HEK293 (cell line): ENCODE data around the gene SYNDIG1L.
A peak's percentile ranks its signal among the peaks of the same experiment; 100 is the strongest.

Experiments
- CTCF ChIA-PET: fragments of 350-600 bp; formaldehyde crosslinking; extraction: SDS; loops from one replicate; lab custom pipeline; 2021; ENCODE audit warnings: antibody characterized with exemption; lab: Yijun Ruan, JAX
- POLR2A ChIA-PET: fragments of 300-600 bp; formaldehyde crosslinking; extraction: SDS; loops from one replicate; lab custom pipeline; 2020; ENCODE audit warnings: antibody characterized with exemption, inconsistent platforms; lab: Yijun Ruan, JAX
- H3K27ac ChIP-seq: fragments of 200-500 bp; sonication (Bioruptor generic); 2 replicates; pipeline ENCODE4 v1.5.1; 2014; ENCODE audit warnings: low read depth, low read length, control low read depth, inconsistent platforms; ENCODE audit errors: extremely low read depth
- H3K36me3 ChIP-seq, 2 experiments: fragments of 200-500 bp in 1 of 2; sonication (Bioruptor generic) in 1 of 2; 1 replicate in 1 of 2; 2 replicates in 1 of 2; pipeline ENCODE4 v1.5.1; 2014 to 2017; ENCODE audit warnings: inconsistent platforms in 2 of 2, low read length in 2 of 2; ENCODE audit not compliant: control insufficient read depth in 2 of 2, insufficient read depth in 1 of 2
- H3K4me1 ChIP-seq: fragments of 200-500 bp; sonication (Bioruptor generic); 2 replicates; pipeline ENCODE4 v1.5.1; 2014; ENCODE audit warnings: mild to moderate bottlenecking, low read length, inconsistent platforms; ENCODE audit not compliant: control insufficient read depth, insufficient read depth
- H3K4me3 ChIP-seq: 2 replicates; pipeline ENCODE4 v1.5.1; 2011; ENCODE audit warnings: low read depth, mild to moderate bottlenecking, control low read depth, low read length, moderate library complexity
- H3K9me3 ChIP-seq: fragments of 200-500 bp; sonication (Bioruptor generic); 2 replicates; pipeline ENCODE4 v1.5.1; 2014; ENCODE audit warnings: low read depth, low read length, inconsistent platforms; ENCODE audit not compliant: control insufficient read depth, insufficient read depth
- KLF9 ChIP-seq: fragments of 450-650 bp; formaldehyde crosslinking; IDR thresholded peaks from 2 replicates; pipeline ENCODE4 v1.5.1; 2016; ENCODE audit warnings: missing biosample characterization, missing genetic modification characterization, low read depth
- PRDM1 ChIP-seq: fragments of 450-650 bp; formaldehyde crosslinking; IDR thresholded peaks from 2 replicates; pipeline ENCODE4; 2016; ENCODE audit warnings: missing biosample characterization, missing genetic modification characterization
- TCF7L2 ChIP-seq: IDR thresholded peaks from 2 replicates; pipeline ENCODE4 v1.6.1; 2011; ENCODE audit warnings: low read depth, mild to moderate bottlenecking, inconsistent platforms, low read length, moderate library complexity, borderline replicate concordance
- WT1 ChIP-seq: fragments of 450-650 bp; formaldehyde crosslinking; IDR thresholded peaks from 2 replicates; pipeline ENCODE4 v1.5.1; 2016; ENCODE audit warnings: missing biosample characterization, missing genetic modification characterization
- YY2 ChIP-seq: fragments of 450-650 bp; formaldehyde crosslinking; IDR thresholded peaks from 2 replicates; pipeline ENCODE4 v1.5.1; 2016; ENCODE audit warnings: missing biosample characterization, missing genetic modification characterization
- ZBTB20 ChIP-seq: fragments of 450-650 bp; formaldehyde crosslinking; IDR thresholded peaks from 2 replicates; pipeline ENCODE4 v1.5.1; 2016; ENCODE audit warnings: missing biosample characterization, missing genetic modification characterization
- ZBTB48 ChIP-seq: fragments of 450-650 bp; formaldehyde crosslinking; IDR thresholded peaks from 2 replicates; pipeline ENCODE4 v1.5.1; 2016; ENCODE audit warnings: missing biosample characterization, missing genetic modification characterization
- ZFP37 ChIP-seq: fragments of 450-650 bp; formaldehyde crosslinking; IDR thresholded peaks from 2 replicates; pipeline ENCODE4 v1.5.1; 2016; ENCODE audit warnings: missing biosample characterization, missing genetic modification characterization
- ZIC2 ChIP-seq: fragments of 450-650 bp; formaldehyde crosslinking; IDR thresholded peaks from 2 replicates; pipeline ENCODE4 v1.5.1; 2016; ENCODE audit warnings: missing biosample characterization, missing genetic modification characterization
- ZNF114 ChIP-seq: fragments of 450-650 bp; formaldehyde crosslinking; IDR thresholded peaks from 2 replicates; pipeline ENCODE4 v1.5.0; 2017; ENCODE audit warnings: missing biosample characterization, missing genetic modification characterization
- ZNF132 ChIP-seq: fragments of 450-650 bp; formaldehyde crosslinking; IDR thresholded peaks from 2 replicates; pipeline ENCODE4 v1.5.1; 2017; ENCODE audit warnings: missing biosample characterization, missing genetic modification characterization, borderline replicate concordance
- ZNF223 ChIP-seq: fragments of 450-650 bp; formaldehyde crosslinking; IDR thresholded peaks from 2 replicates; pipeline ENCODE4 v1.5.1; 2016; ENCODE audit warnings: missing biosample characterization, missing genetic modification characterization
- ZNF23 ChIP-seq: fragments of 450-650 bp; formaldehyde crosslinking; IDR thresholded peaks from 2 replicates; pipeline ENCODE4 v1.5.1; 2016; ENCODE audit warnings: missing biosample characterization, missing genetic modification characterization, borderline replicate concordance
- ZNF341 ChIP-seq: fragments of 450-650 bp; formaldehyde crosslinking; IDR thresholded peaks from 2 replicates; pipeline ENCODE4; 2016; ENCODE audit warnings: low read depth, missing biosample characterization, missing genetic modification characterization
- ZNF571 ChIP-seq: fragments of 450-650 bp; formaldehyde crosslinking; IDR thresholded peaks from 2 replicates; pipeline ENCODE4 v1.5.0; 2017; ENCODE audit warnings: missing biosample characterization, missing genetic modification characterization
- ZNF610 ChIP-seq: fragments of 450-650 bp; formaldehyde crosslinking; IDR thresholded peaks from 2 replicates; pipeline ENCODE4 v1.5.1; 2016; ENCODE audit warnings: missing biosample characterization, missing genetic modification characterization, borderline replicate concordance
- ZNF621 ChIP-seq: fragments of 450-650 bp; formaldehyde crosslinking; IDR thresholded peaks from 2 replicates; pipeline ENCODE4 v1.5.1; 2017; ENCODE audit warnings: missing biosample characterization, missing genetic modification characterization
- ZNF830 ChIP-seq: fragments of 450-650 bp; IDR thresholded peaks from 2 replicates; pipeline ENCODE4 v1.5.0; 2018; ENCODE audit warnings: missing biosample characterization, missing genetic modification characterization, low read depth, mild to moderate bottlenecking, moderate library complexity
- ZNF843 ChIP-seq: fragments of 450-650 bp; formaldehyde crosslinking; IDR thresholded peaks from 2 replicates; pipeline ENCODE4 v1.5.1; 2016; ENCODE audit warnings: missing biosample characterization, missing genetic modification characterization
- TF ChIP-seq, protein P1 (sequence below): fragments of 450-650 bp; formaldehyde crosslinking; IDR thresholded peaks from 2 replicates; pipeline ENCODE4 v1.5.1; 2016; ENCODE audit warnings: missing biosample characterization, missing genetic modification characterization
- TF ChIP-seq, protein P2 (sequence below): fragments of 450-650 bp; formaldehyde crosslinking; IDR thresholded peaks from 2 replicates; pipeline ENCODE4 v1.5.1; 2016; ENCODE audit warnings: missing biosample characterization, missing genetic modification characterization
- TF ChIP-seq, protein P3 (sequence below): fragments of 450-650 bp; formaldehyde crosslinking; IDR thresholded peaks from 2 replicates; pipeline ENCODE4 v1.5.1; 2016; ENCODE audit warnings: missing biosample characterization, missing genetic modification characterization
- TF ChIP-seq, protein P4 (sequence below): fragments of 450-650 bp; formaldehyde crosslinking; IDR thresholded peaks from 2 replicates; pipeline ENCODE4 v1.5.1; 2016; ENCODE audit warnings: missing biosample characterization, missing genetic modification characterization
- TF ChIP-seq, protein P5 (sequence below): fragments of 450-650 bp; IDR thresholded peaks from 2 replicates; pipeline ENCODE4 v1.5.1; 2018; ENCODE audit warnings: missing biosample characterization, mild to moderate bottlenecking, missing genetic modification characterization

SYNDIG1L gene

DNA sequence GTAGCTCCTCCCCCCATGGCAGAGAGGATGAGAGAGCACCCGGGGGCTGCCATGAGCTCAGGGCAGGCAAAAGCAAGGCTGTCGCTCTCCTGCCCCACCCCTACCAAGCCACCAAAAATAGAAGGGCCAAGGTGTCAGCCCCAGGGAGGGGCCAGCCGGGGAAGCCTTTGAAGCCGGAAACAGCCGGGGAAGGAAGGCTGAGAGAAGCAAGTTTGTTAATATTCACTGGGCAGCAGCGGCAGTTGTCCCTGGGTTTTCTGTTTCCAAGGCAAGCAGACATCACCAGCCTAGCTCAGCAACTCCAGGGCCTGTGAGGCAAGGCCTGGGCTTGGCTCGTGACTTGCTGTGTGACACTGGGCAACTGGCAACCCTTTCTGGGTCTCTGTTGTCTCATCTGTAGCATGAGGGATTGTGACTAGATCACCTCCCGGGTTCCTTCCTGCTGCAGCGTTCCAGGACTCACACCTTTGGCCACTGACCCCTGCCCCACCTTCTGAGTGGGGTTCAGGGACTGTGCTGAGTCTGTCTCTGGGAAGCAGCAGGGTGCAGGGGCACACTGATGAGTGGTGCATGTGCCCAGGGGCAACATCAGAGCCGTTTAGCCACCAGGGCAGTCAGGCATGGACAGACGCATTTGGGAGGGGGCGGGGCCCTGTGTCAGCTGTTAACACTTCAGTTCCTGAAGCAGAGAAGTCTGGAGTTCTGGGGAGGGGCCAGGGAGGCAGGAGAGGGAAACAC, 24.3 kb downstream of the SYNDIG1L start:
- TF ChIP-seq ZNF830 (tag by site-specific recombination): no peak
- TF ChIP-seq, protein P1, sequence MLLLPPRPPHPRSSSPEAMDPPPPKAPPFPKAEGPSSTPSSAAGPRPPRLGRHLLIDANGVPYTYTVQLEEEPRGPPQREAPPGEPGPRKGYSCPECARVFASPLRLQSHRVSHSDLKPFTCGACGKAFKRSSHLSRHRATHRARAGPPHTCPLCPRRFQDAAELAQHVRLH: no peak
- TF ChIP-seq, protein P2, sequence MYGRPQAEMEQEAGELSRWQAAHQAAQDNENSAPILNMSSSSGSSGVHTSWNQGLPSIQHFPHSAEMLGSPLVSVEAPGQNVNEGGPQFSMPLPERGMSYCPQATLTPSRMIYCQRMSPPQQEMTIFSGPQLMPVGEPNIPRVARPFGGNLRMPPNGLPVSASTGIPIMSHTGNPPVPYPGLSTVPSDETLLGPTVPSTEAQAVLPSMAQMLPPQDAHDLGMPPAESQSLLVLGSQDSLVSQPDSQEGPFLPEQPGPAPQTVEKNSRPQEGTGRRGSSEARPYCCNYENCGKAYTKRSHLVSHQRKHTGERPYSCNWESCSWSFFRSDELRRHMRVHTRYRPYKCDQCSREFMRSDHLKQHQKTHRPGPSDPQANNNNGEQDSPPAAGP (tag by site-specific recombination): 0 out of 2 replicates have a peak, but pooled peaks have one; percentile 21
- peak; percentile 54; the same call in 1 of the 2 replicates for TF ChIP-seq KLF9 (tag by site-specific recombination)
- no peak for TF ChIP-seq YY2 (tag by site-specific recombination)
- Histone ChIP-seq H3K27ac (no peak overlapping the region), H3K36me3 (no peaks in the 10 kb centered on the region), H3K9me3 (no peaks in the 10 kb centered on the region), H3K4me3 (no peak overlapping the region), H3K4me1 (no peaks in the 10 kb centered on the region)
- CTCF ChIA-PET: no interaction called here
- POLR2A ChIA-PET: no interaction called here

DNA sequence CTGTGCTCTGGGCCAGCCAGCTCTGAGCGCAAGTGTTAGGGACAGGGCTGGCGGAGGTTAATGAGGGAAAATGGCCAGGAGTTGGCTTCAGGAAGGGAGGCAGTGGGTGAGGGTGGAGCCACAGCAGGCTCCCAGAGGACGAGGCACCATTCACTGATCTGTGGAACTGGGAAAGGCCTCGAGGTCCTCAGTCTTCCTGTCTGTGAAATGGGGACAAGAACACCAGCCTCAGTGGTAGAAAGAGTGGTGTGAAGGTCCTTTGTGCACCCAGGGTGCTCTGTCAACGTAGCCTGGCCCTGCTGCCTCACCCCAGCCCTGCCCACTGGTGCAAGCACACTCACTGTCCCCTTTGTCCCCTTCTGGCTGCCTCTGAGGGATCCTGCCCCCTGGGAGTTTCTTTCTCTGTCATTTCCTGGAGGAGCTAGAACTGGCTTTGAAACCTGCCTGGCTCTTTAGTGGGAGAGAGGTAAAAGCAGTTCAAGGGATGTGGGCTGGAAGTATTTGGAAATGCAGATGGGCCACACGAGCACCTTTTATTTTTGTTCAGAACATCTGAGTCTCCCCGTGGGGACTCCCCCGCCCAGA, 25.0 kb downstream of the SYNDIG1L start:
- TF ChIP-seq ZNF571 (tag by site-specific recombination) (no peak), ZNF223 (no peak), ZNF621 (tag by site-specific recombination) (no peak), TCF7L2 (no peak)
- TF ChIP-seq, protein P3, sequence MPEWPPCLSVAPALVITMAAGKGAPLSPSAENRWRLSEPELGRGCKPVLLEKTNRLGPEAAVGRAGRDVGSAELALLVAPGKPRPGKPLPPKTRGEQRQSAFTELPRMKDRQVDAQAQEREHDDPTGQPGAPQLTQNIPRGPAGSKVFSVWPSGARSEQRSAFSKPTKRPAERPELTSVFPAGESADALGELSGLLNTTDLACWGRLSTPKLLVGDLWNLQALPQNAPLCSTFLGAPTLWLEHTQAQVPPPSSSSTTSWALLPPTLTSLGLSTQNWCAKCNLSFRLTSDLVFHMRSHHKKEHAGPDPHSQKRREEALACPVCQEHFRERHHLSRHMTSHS: no peak
- TF ChIP-seq, protein P4, sequence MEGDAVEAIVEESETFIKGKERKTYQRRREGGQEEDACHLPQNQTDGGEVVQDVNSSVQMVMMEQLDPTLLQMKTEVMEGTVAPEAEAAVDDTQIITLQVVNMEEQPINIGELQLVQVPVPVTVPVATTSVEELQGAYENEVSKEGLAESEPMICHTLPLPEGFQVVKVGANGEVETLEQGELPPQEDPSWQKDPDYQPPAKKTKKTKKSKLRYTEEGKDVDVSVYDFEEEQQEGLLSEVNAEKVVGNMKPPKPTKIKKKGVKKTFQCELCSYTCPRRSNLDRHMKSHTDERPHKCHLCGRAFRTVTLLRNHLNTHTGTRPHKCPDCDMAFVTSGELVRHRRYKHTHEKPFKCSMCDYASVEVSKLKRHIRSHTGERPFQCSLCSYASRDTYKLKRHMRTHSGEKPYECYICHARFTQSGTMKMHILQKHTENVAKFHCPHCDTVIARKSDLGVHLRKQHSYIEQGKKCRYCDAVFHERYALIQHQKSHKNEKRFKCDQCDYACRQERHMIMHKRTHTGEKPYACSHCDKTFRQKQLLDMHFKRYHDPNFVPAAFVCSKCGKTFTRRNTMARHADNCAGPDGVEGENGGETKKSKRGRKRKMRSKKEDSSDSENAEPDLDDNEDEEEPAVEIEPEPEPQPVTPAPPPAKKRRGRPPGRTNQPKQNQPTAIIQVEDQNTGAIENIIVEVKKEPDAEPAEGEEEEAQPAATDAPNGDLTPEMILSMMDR (tag by site-specific recombination): no peak
- CTCF ChIA-PET: interaction anchor here (0.5 kb wide), 1 partner anchor 398 kb away, joined by 3 read pairs; no protein-coding TSS in a partner anchor
- Histone ChIP-seq H3K4me3 (no peak overlapping the region), H3K4me1 (no peaks in the 10 kb centered on the region), H3K9me3 (no peaks in the 10 kb centered on the region), H3K27ac (no peak overlapping the region), H3K36me3 (no peaks in the 10 kb centered on the region)
- POLR2A ChIA-PET: no interaction called here

DNA sequence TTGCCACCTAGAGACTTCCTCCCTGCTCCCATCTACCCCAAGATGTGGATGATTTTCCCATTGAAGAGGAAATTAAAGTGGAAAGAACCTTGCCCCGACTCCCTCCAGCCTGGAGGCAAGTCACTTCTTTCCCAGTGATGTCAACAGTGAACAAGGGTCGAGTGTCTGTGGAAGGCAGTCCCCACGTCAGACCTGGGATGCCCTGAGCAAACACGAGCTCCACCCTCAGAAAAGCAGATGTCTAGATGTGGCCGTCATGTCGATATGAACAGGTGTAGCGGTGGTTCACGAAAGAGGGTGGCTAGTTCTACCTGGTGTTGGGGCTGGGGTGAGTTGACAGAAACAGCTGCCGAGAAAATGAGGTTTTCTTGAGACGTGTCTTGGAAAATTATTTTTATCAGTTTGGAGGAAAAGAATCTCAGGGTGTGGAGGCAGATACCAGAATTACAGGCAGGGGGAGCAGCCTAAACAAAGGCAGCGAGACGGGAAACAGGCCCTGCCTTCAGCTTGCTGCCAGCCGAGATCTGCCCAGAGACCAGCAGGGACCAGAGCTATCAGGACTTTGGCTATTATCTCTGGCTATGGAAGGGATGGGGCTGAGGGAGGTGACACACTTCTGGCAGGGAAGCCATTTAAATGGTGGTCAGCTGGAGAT, 25.9 kb downstream of the SYNDIG1L start:
- no peaks in the 10 kb centered on the region for H3K36me3 ChIP-seq
- H3K9me3 ChIP-seq: no peaks in the 10 kb centered on the region
- ChIA-PET POLR2A (no interaction called here), CTCF (interaction anchor here (0.5 kb wide), 1 partner anchor 397 kb away, joined by 3 read pairs; no protein-coding TSS in a partner anchor)
- no peak overlapping the region for H3K27ac ChIP-seq
- no peak overlapping the region for H3K4me3 ChIP-seq
- H3K4me1 ChIP-seq: no peaks in the 10 kb centered on the region
- TF ChIP-seq ZBTB20 (tag by site-specific recombination) (no peak), ZIC2 (no peak), ZNF610 (tag by site-specific recombination) (no peak), PRDM1 (tag by site-specific recombination) (no peak), ZFP37 (no peak), ZBTB48 (tag by site-specific recombination) (no peak), ZNF843 (tag by site-specific recombination) (no peak), WT1 (no peak), ZNF114 (tag by site-specific recombination) (no peak), ZNF341 (tag by site-specific recombination) (no peak), ZNF132 (tag by site-specific recombination) (no peak), ZNF23 (no peak)
- TF ChIP-seq, protein P5, sequence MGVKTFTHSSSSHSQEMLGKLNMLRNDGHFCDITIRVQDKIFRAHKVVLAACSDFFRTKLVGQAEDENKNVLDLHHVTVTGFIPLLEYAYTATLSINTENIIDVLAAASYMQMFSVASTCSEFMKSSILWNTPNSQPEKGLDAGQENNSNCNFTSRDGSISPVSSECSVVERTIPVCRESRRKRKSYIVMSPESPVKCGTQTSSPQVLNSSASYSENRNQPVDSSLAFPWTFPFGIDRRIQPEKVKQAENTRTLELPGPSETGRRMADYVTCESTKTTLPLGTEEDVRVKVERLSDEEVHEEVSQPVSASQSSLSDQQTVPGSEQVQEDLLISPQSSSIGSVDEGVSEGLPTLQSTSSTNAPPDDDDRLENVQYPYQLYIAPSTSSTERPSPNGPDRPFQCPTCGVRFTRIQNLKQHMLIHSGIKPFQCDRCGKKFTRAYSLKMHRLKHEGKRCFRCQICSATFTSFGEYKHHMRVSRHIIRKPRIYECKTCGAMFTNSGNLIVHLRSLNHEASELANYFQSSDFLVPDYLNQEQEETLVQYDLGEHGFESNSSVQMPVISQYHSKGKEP: no peak
- TF ChIP-seq, protein P3: no peak
